Breast epithelium (tissue), 3 donors: Measurements from ENCODE around the gene CNTNAP2.

ENCODE experiments used
- POLR2AphosphoS5 ChIP-seq, 3 donors: sonication (generic); formaldehyde crosslinking; IDR thresholded peaks; one replicate each; pipeline ENCODE4 v1.6.1; 2017; ENCODE audit warnings: antibody characterized with exemption in 3 of 3
- TF ChIP-seq, protein P1 (sequence below), 3 donors: fragments of 450-650 bp; IDR thresholded peaks; one replicate each; pipeline ENCODE4 v1.5.1; 2016 to 2017; ENCODE audit warnings: antibody characterized with exemption in 3 of 3, mild to moderate bottlenecking in 3 of 3, moderate library complexity in 3 of 3

DNA sequence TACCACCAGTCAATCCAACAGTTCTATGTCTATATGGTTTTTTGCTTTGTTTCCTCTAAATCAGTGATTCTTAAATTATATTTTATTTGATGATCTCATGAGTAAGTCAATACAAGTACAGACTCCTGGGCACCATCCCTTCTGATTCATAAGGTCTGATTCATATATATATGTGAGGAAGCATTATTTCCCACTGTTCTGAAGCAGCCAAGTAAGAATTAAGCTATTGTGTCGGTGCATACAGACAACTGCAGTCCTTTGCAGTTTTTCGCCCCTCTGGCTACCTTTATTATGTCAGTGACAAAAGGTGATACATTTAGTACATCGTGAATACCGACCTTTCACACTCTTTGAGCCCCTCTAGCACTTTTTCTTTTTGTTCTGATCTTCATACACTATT lies 1394.3 kb downstream of the CNTNAP2 start:
- TF ChIP-seq, protein P1, sequence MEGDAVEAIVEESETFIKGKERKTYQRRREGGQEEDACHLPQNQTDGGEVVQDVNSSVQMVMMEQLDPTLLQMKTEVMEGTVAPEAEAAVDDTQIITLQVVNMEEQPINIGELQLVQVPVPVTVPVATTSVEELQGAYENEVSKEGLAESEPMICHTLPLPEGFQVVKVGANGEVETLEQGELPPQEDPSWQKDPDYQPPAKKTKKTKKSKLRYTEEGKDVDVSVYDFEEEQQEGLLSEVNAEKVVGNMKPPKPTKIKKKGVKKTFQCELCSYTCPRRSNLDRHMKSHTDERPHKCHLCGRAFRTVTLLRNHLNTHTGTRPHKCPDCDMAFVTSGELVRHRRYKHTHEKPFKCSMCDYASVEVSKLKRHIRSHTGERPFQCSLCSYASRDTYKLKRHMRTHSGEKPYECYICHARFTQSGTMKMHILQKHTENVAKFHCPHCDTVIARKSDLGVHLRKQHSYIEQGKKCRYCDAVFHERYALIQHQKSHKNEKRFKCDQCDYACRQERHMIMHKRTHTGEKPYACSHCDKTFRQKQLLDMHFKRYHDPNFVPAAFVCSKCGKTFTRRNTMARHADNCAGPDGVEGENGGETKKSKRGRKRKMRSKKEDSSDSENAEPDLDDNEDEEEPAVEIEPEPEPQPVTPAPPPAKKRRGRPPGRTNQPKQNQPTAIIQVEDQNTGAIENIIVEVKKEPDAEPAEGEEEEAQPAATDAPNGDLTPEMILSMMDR (IDR thresholded peaks at IDR 0.05), result no peak
- TF ChIP-seq POLR2AphosphoS5 (IDR thresholded peaks at IDR 0.05), result no peak
